IMR-90 (cell line): Measurements from ENCODE around the gene CDC25B. TPM values are rescaled to one million over a fixed set of nuclear protein-coding genes. Genes with fewer than 3 reads are reported as not detected.

Source experiments
- ATAC-seq: fragments of 200-7000 bp; cut with Tn5 transposase; 2 replicates; pipeline ENCODE4 v1.9.1; 2020; ENCODE audit warnings: low read depth, mild to moderate bottlenecking, moderate library complexity
- BruUV-seq: library from RNA; stranded (reverse); fragments of 400-500 nt; replicated peaks from 2 replicates; lab custom pipeline; 2021; lab: Mats Ljungman, UMichigan
- CTCF ChIA-PET: fragments of 300-600 bp; formaldehyde crosslinking; extraction: SDS; loops from one replicate; lab custom pipeline; 2021; ENCODE audit warnings: antibody characterized with exemption; lab: Yijun Ruan, JAX
- POLR2A ChIA-PET: fragments of 300-600 bp; sonication (Branson Sonifier 250); formaldehyde crosslinking; loops from one replicate; lab custom pipeline; 2022; ENCODE audit warnings: antibody characterized with exemption; ENCODE audit not compliant: unreplicated experiment; lab: Charles Lee
- DNase-seq: peaks from one replicate; pipeline ENCODE4 v3.0.0; 2013
- H2AFZ ChIP-seq: replicated peaks from 2 replicates; pipeline ENCODE3; 2013; ENCODE audit warnings: low read length, mild to moderate bottlenecking; ENCODE audit not compliant: poor library complexity
- H2AK5ac ChIP-seq: 2 replicates; pipeline ENCODE4 v1.6.1; 2013; ENCODE audit warnings: low read depth, low read length, inconsistent platforms
- H2AK9ac ChIP-seq: replicated peaks from 2 replicates; pipeline ENCODE3; 2013; ENCODE audit warnings: mild to moderate bottlenecking, low read depth, low read length, moderate library complexity; ENCODE audit not compliant: poor library complexity
- H2BK120ac ChIP-seq: 2 replicates; pipeline ENCODE4 v1.6.1; 2013; ENCODE audit warnings: low read depth, low read length, inconsistent platforms
- H2BK15ac ChIP-seq: 3 replicates; pipeline ENCODE4 v1.6.1; 2013; ENCODE audit warnings: low read depth, low read length, inconsistent platforms
- H2BK20ac ChIP-seq: 2 replicates; pipeline ENCODE4 v1.6.1; 2013; ENCODE audit warnings: low read depth, mild to moderate bottlenecking, inconsistent platforms, low read length, moderate library complexity
- H2BK5ac ChIP-seq: 2 replicates; pipeline ENCODE4 v1.6.1; 2013; ENCODE audit warnings: mild to moderate bottlenecking, low read depth, low read length, inconsistent platforms; ENCODE audit not compliant: poor library complexity, severe bottlenecking
- H3K14ac ChIP-seq: replicated peaks from 2 replicates; pipeline ENCODE4 v1.6.1; 2013; ENCODE audit warnings: low read depth, low read length, inconsistent platforms
- H3K18ac ChIP-seq: 2 replicates; pipeline ENCODE4 v1.6.1; 2013; ENCODE audit warnings: low read depth, low read length, control low read depth
- H3K23ac ChIP-seq: 2 replicates; pipeline ENCODE4 v1.6.1; 2013; ENCODE audit warnings: low read depth, low read length, inconsistent platforms
- H3K27ac ChIP-seq: 2 replicates; pipeline ENCODE4 v1.5.1; 2013; ENCODE audit warnings: mild to moderate bottlenecking, control low read depth, low read length; ENCODE audit not compliant: insufficient read depth
- H3K27me3 ChIP-seq: 2 replicates; pipeline ENCODE4 v1.6.1; 2013; ENCODE audit warnings: low read length; ENCODE audit not compliant: control insufficient read depth, insufficient read depth
- H3K36me3 ChIP-seq: 2 replicates; pipeline ENCODE4 v1.6.1; 2013; ENCODE audit warnings: low read length, mixed read lengths; ENCODE audit not compliant: control insufficient read depth, insufficient read depth
- H3K4ac ChIP-seq: 2 replicates; pipeline ENCODE4 v1.6.1; 2013; ENCODE audit warnings: low read depth, low read length, inconsistent platforms
- H3K4me1 ChIP-seq: 2 replicates; pipeline ENCODE4 v1.6.1; 2013; ENCODE audit warnings: low read length, mixed read lengths; ENCODE audit not compliant: control insufficient read depth, insufficient read depth
- H3K4me2 ChIP-seq: 2 replicates; pipeline ENCODE4 v1.6.1; 2013; ENCODE audit warnings: low read depth, mild to moderate bottlenecking, control low read depth, low read length, moderate library complexity
- H3K4me3 ChIP-seq: 2 replicates; pipeline ENCODE4 v1.5.1; 2013; ENCODE audit warnings: low read depth, mild to moderate bottlenecking, control low read depth, low read length, moderate library complexity; ENCODE audit not compliant: insufficient read depth
- H3K56ac ChIP-seq: 2 replicates; pipeline ENCODE4 v1.6.1; 2013; ENCODE audit warnings: low read length, inconsistent platforms; ENCODE audit not compliant: insufficient read depth; ENCODE audit errors: extremely low read depth
- H3K79me1 ChIP-seq, 2 experiments: 2 replicates each; pipeline ENCODE4 v1.6.1; 2013; ENCODE audit warnings: low read length in 2 of 2, inconsistent platforms in 1 of 2, low read depth in 1 of 2
- H3K9ac ChIP-seq: 2 replicates; pipeline ENCODE4 v1.6.1; 2013; ENCODE audit warnings: low read depth, low read length, control low read depth
- H3K9me1 ChIP-seq: 2 replicates; pipeline ENCODE4 v1.6.1; 2013; ENCODE audit warnings: low read length, inconsistent platforms; ENCODE audit not compliant: insufficient read depth
- H3K9me3 ChIP-seq: 2 replicates; pipeline ENCODE4 v1.6.1; 2013; ENCODE audit warnings: low read length; ENCODE audit not compliant: control insufficient read depth, insufficient read depth
- H4K20me1 ChIP-seq: 2 replicates; pipeline ENCODE4 v1.6.1; 2013; ENCODE audit warnings: low read length, inconsistent platforms; ENCODE audit not compliant: insufficient read depth
- H4K5ac ChIP-seq: 2 replicates; pipeline ENCODE4 v1.6.1; 2013; ENCODE audit warnings: mild to moderate bottlenecking, low read depth, low read length, control low read depth
- H4K8ac ChIP-seq, 2 experiments: 2 replicates each; pipeline ENCODE4 v1.6.1; 2013; ENCODE audit warnings: low read depth in 2 of 2, low read length in 2 of 2, control low read depth in 1 of 2, inconsistent platforms in 1 of 2
- H4K91ac ChIP-seq: 2 replicates; pipeline ENCODE4 v1.6.1; 2013; ENCODE audit warnings: low read depth, low read length, inconsistent platforms; ENCODE audit not compliant: insufficient read depth
- CHD1 ChIP-seq: IDR thresholded peaks from 2 replicates; pipeline ENCODE4 v1.6.1; 2012; ENCODE audit warnings: low read depth, low read length, improper control_type of control experiment
- MAFK ChIP-seq: IDR thresholded peaks from 2 replicates; pipeline ENCODE4 v1.6.1; 2012; ENCODE audit warnings: low read depth, low read length, improper control_type of control experiment
- RCOR1 ChIP-seq: IDR thresholded peaks from 2 replicates; pipeline ENCODE4 v1.6.1; 2012; ENCODE audit warnings: mild to moderate bottlenecking, low read length, improper control_type of control experiment; ENCODE audit not compliant: insufficient replicate concordance
- whole genome bisulfite sequencing, 2 experiments: methylation state at CpG; one replicate each; pipeline versions ENCODE4 v1.1.5 to v1.1.7; 2013; ENCODE audit warnings: missing lambda C conversion rate in 2 of 2; ENCODE audit not compliant: insufficient read length in 1 of 2; ENCODE audit errors: extremely low coverage in 2 of 2; 5-methylcytosine and 5-hydroxymethylcytosine counted together
- dilution Hi-C: fragments of 300-500 bp; cut with HindIII; formaldehyde crosslinking; loops from one replicate; pipeline ENCODE4 v1.14.3; 2018; ENCODE audit warnings: low sequenced_read_pairs; ENCODE audit not compliant: unreplicated experiment
- in situ Hi-C: fragments of 300-500 bp; cut with MboI; formaldehyde crosslinking; loops from 3 replicates; pipeline ENCODE4 v1.14.3; 2019; ENCODE audit warnings: low sequenced_read_pairs, inconsistent platforms, mixed read lengths
- intact Hi-C: fragments of 100-400 bp; cut with micrococcal nuclease; formaldehyde crosslinking; loops from 2 replicates; pipeline ENCODE4 v1.10.0; 2022
- polyA plus RNA-seq, 3 experiments: library from polyadenylated mRNA; depleted of rRNA; stranded (reverse); fragments of >200 nt; gene quantifications; 2 replicates each; pipeline ENCODE4 v1.2.3, GENCODE V29; 2012; ENCODE audit warnings: low replicate concordance in 1 of 3
- total RNA-seq: library from RNA; depleted of rRNA; stranded (reverse); fragments of >200 nt; gene quantifications from 2 replicates; pipeline ENCODE4 v1.2.3, GENCODE V29; 2012
- TF ChIP-seq, protein P1 (sequence below): fragments of 150-350 bp; IDR thresholded peaks from 2 replicates; pipeline ENCODE4 v1.6.1; 2016; ENCODE audit warnings: low read depth, mild to moderate bottlenecking, low read length, moderate library complexity, borderline replicate concordance

The CDC25B gene
- total and polyA plus RNA-seq, 2 of the 4 experiments (the other 2 are of a cell fraction): 14.5 to 50.5 TPM

DNA sequence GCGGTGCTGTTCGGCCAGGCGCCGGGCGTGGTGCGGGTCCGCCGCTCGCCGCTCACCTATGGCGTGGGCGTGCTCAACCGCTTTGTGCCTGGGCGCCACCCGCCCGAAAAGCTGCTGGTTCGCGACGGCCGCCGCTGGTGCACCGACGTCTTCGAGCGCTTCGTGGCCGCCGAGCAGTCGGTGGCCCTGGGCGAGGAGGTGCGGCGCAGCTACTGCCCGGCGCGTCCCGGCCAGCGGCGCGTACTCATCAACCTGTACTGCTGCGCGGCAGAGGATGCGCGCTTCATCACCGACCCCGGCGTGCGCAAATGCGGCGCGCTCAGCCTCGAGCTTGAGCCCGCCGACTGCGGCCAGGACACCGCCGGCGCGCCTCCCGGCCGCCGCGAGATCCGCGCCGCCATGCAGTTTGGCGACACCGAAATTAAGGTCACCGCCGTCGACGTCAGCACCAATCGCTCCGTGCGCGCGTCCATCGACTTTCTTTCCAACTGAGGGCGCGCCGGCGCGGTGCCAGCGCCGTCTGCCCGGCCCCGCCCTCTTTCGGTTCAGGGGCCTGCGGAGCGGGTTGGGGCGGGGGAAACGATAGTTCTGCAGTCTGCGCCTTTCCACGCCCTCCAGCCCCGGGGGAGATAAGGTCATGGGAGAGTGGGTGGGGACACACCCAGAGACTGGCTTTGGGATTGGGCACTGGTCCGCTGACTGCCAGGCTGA, 44.3 kb upstream of the CDC25B start:
- no peak for ATAC-seq
- no peak overlapping the region for H2BK5ac ChIP-seq
- H3K18ac ChIP-seq: no peak overlapping the region
- in situ Hi-C loops: no loop called here
- H4K91ac ChIP-seq: no peak overlapping the region
- WGBS, 2 experiments: 67% methylated on average over 95 of the region's 95 CpGs; no CpG with 5 or more reads in 1 of the 2 experiments
- no peaks in the 10 kb centered on the region for H3K9me3 ChIP-seq
- H3K4me3 ChIP-seq: no peak overlapping the region
- no peak overlapping the region for H4K5ac ChIP-seq
- dilution Hi-C loops: no loop called here
- no peak overlapping the region for H2BK15ac ChIP-seq
- H3K9ac ChIP-seq: no peak overlapping the region
- no peak overlapping the region for H2AFZ ChIP-seq
- intact Hi-C loops: no loop called here
- no peak overlapping the region for H2AK5ac ChIP-seq
- H3K4me2 ChIP-seq: no peak overlapping the region
- peaks cover 7% of the 10 kb centered on the region for H3K27me3 ChIP-seq
- no peaks in the 10 kb centered on the region for H3K79me1 ChIP-seq
- no peak for DNase-seq
- H2BK20ac ChIP-seq: no peak overlapping the region
- H3K4me1 ChIP-seq: no peaks in the 10 kb centered on the region
- no TSS peak for BruUV-seq
- no peak overlapping the region for H3K23ac ChIP-seq
- POLR2A ChIA-PET: no interaction called here
- no peak overlapping the region for H3K14ac ChIP-seq
- no peaks in the 10 kb centered on the region; the same call in 1 of the 2 replicates for H3K9me1 ChIP-seq
- H3K56ac ChIP-seq: no peak overlapping the region
- peaks cover 6% of the 10 kb centered on the region for H3K36me3 ChIP-seq
- H3K4ac ChIP-seq: no peak overlapping the region
- 0 out of 2 replicates have a peak, but pooled peaks cover 6% of the 10 kb centered on the region for H4K20me1 ChIP-seq
- H3K27ac ChIP-seq: no peak overlapping the region
- H4K8ac ChIP-seq: no peak overlapping the region
- TF ChIP-seq, protein P1, sequence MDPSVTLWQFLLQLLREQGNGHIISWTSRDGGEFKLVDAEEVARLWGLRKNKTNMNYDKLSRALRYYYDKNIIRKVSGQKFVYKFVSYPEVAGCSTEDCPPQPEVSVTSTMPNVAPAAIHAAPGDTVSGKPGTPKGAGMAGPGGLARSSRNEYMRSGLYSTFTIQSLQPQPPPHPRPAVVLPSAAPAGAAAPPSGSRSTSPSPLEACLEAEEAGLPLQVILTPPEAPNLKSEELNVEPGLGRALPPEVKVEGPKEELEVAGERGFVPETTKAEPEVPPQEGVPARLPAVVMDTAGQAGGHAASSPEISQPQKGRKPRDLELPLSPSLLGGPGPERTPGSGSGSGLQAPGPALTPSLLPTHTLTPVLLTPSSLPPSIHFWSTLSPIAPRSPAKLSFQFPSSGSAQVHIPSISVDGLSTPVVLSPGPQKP: no peak
- TF ChIP-seq CHD1 (no peak), RCOR1 (no peak), MAFK (no peak)
- CTCF ChIA-PET: interaction anchor here (0.6 kb wide), 1 partner anchor 66 kb away, joined by 3 read pairs; no protein-coding TSS in a partner anchor
- H2AK9ac ChIP-seq: no peak overlapping the region
- no peak overlapping the region for H2BK120ac ChIP-seq
